HepG2 (cell line): Measurements from ENCODE around the gene ZNF326. TPM values are rescaled to one million over a fixed set of nuclear protein-coding genes. Genes with fewer than 3 reads are reported as not detected.

Experiments
- ATAC-seq: fragments of 200-7000 bp; cut with Tn5 transposase; 3 replicates; pipeline ENCODE4 v1.9.1; 2020; ENCODE audit warnings: mild to moderate bottlenecking, moderate library complexity
- BruUV-seq: library from RNA; stranded (reverse); fragments of 400-500 nt; replicated peaks from 2 replicates; lab custom pipeline; 2021; lab: Mats Ljungman, UMichigan
- CTCF ChIA-PET: fragments of 300-600 bp; formaldehyde crosslinking; extraction: SDS; loops from one replicate; lab custom pipeline; 2021; ENCODE audit warnings: low total read pairs, inconsistent platforms, low intra/inter-chr PET ratio; lab: Yijun Ruan, JAX
- POLR2A ChIA-PET: fragments of 350-600 bp; sonication (Branson Sonifier 250); formaldehyde crosslinking; loops from one replicate; lab custom pipeline; 2020; ENCODE audit warnings: antibody characterized with exemption, inconsistent platforms; lab: Yijun Ruan, JAX
- DNase-seq: peaks from one replicate; pipeline ENCODE4 v3.0.0-alpha.2; 2015; ENCODE audit warnings: low spot score
- FAIRE-seq: peaks from 3 replicates; lab custom pipeline; 2011; peaks lifted over from hg19 to GRCh38; lab: Jason Lieb, UNC
- H2AFZ ChIP-seq: one replicate; pipeline ENCODE4 v1.6.1; 2011; ENCODE audit warnings: low read length, inconsistent platforms
- H3K27ac ChIP-seq: fragments of 300-600 bp; 3 replicates; pipeline ENCODE4 v1.8.0; 2011; ENCODE audit warnings: mixed run types, mild to moderate bottlenecking, mixed read lengths, low read length, inconsistent platforms; ENCODE audit not compliant: insufficient read depth; ENCODE audit errors: extremely low read length
- H3K27me3 ChIP-seq, 2 experiments: fragments of 200-600 bp in 1 of 2; 2 replicates in 1 of 2; 3 replicates in 1 of 2; pipeline versions ENCODE4 v1.6.0 to v1.8.0; 2011; ENCODE audit warnings: low read length in 2 of 2, mild to moderate bottlenecking in 2 of 2, moderate library complexity in 2 of 2, inconsistent platforms in 1 of 2; ENCODE audit not compliant: insufficient read depth in 2 of 2, control insufficient read depth in 1 of 2
- H3K36me3 ChIP-seq, 2 experiments: fragments of 200-600 bp in 1 of 2; replicated peaks in 1 of 2; 2 replicates in 1 of 2; 3 replicates in 1 of 2; pipeline versions ENCODE4 v1.5.1 to v1.8.0; 2011; ENCODE audit warnings: low read length in 2 of 2, inconsistent platforms in 1 of 2; ENCODE audit not compliant: insufficient read depth in 2 of 2, control insufficient read depth in 1 of 2
- H3K4me1 ChIP-seq: 2 replicates; pipeline ENCODE4 v1.5.1; 2012; ENCODE audit warnings: low read length, inconsistent platforms; ENCODE audit not compliant: insufficient read depth
- H3K4me2 ChIP-seq: 2 replicates; pipeline ENCODE4 v1.6.0; 2011; ENCODE audit warnings: low read depth, low read length, inconsistent platforms
- H3K4me3 ChIP-seq, 3 experiments: fragments of 200-600 bp in 1 of 3; sonication (generic), shearing (Covaris generic) in 1 of 3; replicated peaks in 1 of 3; 2 replicates each; pipeline ENCODE4 v1.5.1; 2011 to 2016; ENCODE audit warnings: low read length in 3 of 3, inconsistent platforms in 2 of 3, low read depth in 2 of 3, mild to moderate bottlenecking in 2 of 3, control low read depth in 1 of 3, mixed read lengths in 1 of 3; ENCODE audit not compliant: insufficient read depth in 1 of 3
- H3K79me2 ChIP-seq: one replicate; pipeline ENCODE4 v1.6.1; 2011; ENCODE audit warnings: low read length, inconsistent platforms; ENCODE audit not compliant: insufficient read depth
- H3K9ac ChIP-seq: 2 replicates; pipeline ENCODE4 v1.6.0; 2011; ENCODE audit warnings: mild to moderate bottlenecking, low read depth, low read length, inconsistent platforms; ENCODE audit not compliant: insufficient read depth
- H3K9me3 ChIP-seq: 2 replicates; pipeline ENCODE4 v1.5.1; 2012; ENCODE audit warnings: mild to moderate bottlenecking, low read length
- H4K20me1 ChIP-seq: 2 replicates; pipeline ENCODE4 v1.6.0; 2011; ENCODE audit warnings: inconsistent platforms, mild to moderate bottlenecking, low read length, moderate library complexity; ENCODE audit not compliant: insufficient read depth
- CBX2 ChIP-seq, 2 experiments: fragments of 200-600 bp in 1 of 2; sonication (generic); formaldehyde crosslinking in 1 of 2; IDR thresholded peaks; 2 replicates each; pipeline versions ENCODE4 v1.7.0 to v1.8.1; 2018 to 2022; ENCODE audit warnings: low read depth in 2 of 2, low read length in 1 of 2, mild to moderate bottlenecking in 1 of 2, missing genetic modification reagents in 1 of 2
- HNRNPUL1 ChIP-seq: fragments of 200-400 bp; formaldehyde crosslinking; IDR thresholded peaks from 2 replicates; pipeline ENCODE4 v1.6.1; 2017; ENCODE audit warnings: low read depth, mild to moderate bottlenecking, low read length, moderate library complexity
- TRIM24 ChIP-seq: sonication (generic); formaldehyde crosslinking; IDR thresholded peaks from 2 replicates; pipeline ENCODE4 v1.8.0; 2022; ENCODE audit warnings: mild to moderate bottlenecking, missing genetic modification reagents
- ZNF260 ChIP-seq: sonication (generic); formaldehyde crosslinking; IDR thresholded peaks from 2 replicates; pipeline ENCODE4 v1.4.0; 2020; ENCODE audit warnings: missing genetic modification reagents, low read depth, mild to moderate bottlenecking, borderline replicate concordance
- ZNF382 ChIP-seq: sonication (generic); formaldehyde crosslinking; IDR thresholded peaks from 2 replicates; pipeline ENCODE4 v1.5.0; 2020; ENCODE audit warnings: missing genetic modification reagents, mild to moderate bottlenecking, borderline replicate concordance
- ZNF678 ChIP-seq: sonication (generic); formaldehyde crosslinking; IDR thresholded peaks from 2 replicates; pipeline ENCODE4 v1.4.0; 2020; ENCODE audit warnings: mild to moderate bottlenecking, missing genetic modification reagents
- ZNF761 ChIP-seq: sonication (generic); formaldehyde crosslinking; conservative IDR thresholded peaks from 2 replicates; pipeline ENCODE4 v1.4.0; 2020; ENCODE audit warnings: mild to moderate bottlenecking, missing genetic modification reagents
- WGBS: methylation state at CpG from one replicate; pipeline ENCODE4 v1.1.6; 2017; ENCODE audit warnings: low lambda C conversion rate; 5-methylcytosine and 5-hydroxymethylcytosine counted together
- in situ Hi-C: cut with HindIII; loops from 2 replicates; pipeline ENCODE4 v1.10.0; 2017; ENCODE audit warnings: low pct_unique_long_range_greater_than_20kb; ENCODE audit not compliant: extremely low pct_ligation_motif_present
- intact Hi-C: fragments of 100-400 bp; cut with micrococcal nuclease; formaldehyde crosslinking; loops from one replicate; pipeline ENCODE4 v1.10.0; 2022; ENCODE audit not compliant: unreplicated experiment
- polyA plus RNA-seq, 8 experiments: library from polyadenylated mRNA; depleted of rRNA in 3 of 8; stranded (reverse) in 7 of 8; unstranded in 1 of 8; fragments of >200 nt; fragmentation: Illumina TruSeq in 4 of 8; extraction: Trizol in 4 of 8; gene quantifications; 2 replicates each; pipeline versions ENCODE4 v1.2.1 to v1.2.3, GENCODE V29; 2011 to 2016; ENCODE audit warnings: low read depth in 4 of 8, missing spikeins in 1 of 8, mixed read lengths in 1 of 8; ENCODE audit not compliant: insufficient read depth in 1 of 8
- total RNA-seq, 5 experiments: library from RNA; depleted of rRNA; stranded (reverse); fragments of >200 nt; fragmentation: Illumina TruSeq; extraction: Trizol; gene quantifications; 2 replicates each; pipeline ENCODE4 v1.2.3, GENCODE V29; 2016; ENCODE audit warnings: low read depth in 1 of 5
- TF ChIP-seq, protein P1 (sequence below): IDR thresholded peaks from 2 replicates; pipeline ENCODE4 v1.4.0; 2020; ENCODE audit warnings: mild to moderate bottlenecking, missing genetic modification reagents
- TF ChIP-seq, protein P2 (sequence below): sonication (generic); formaldehyde crosslinking; IDR thresholded peaks from 2 replicates; pipeline ENCODE4 v1.9.0; 2021; ENCODE audit warnings: missing genetic modification reagents, borderline replicate concordance
- TF ChIP-seq, protein P3 (sequence below): sonication (generic); formaldehyde crosslinking; IDR thresholded peaks from 2 replicates; pipeline ENCODE4 v1.4.0; 2020; ENCODE audit warnings: missing genetic modification reagents
- TF ChIP-seq, protein P4 (sequence below): fragments of 450-650 bp; IDR thresholded peaks from 2 replicates; pipeline ENCODE4 v1.6.1; 2016
- TF ChIP-seq, protein P5 (sequence below): sonication (generic); formaldehyde crosslinking; IDR thresholded peaks from 2 replicates; pipeline ENCODE4 v1.9.0; 2021; ENCODE audit warnings: missing genetic modification reagents, borderline replicate concordance

The ZNF326 gene
- total and polyA plus RNA-seq, 2 of the 13 experiments (the other 11 are each of a cell fraction or from before 2014, with no cell fraction given): 6.3 to 16.4 TPM

DNA sequence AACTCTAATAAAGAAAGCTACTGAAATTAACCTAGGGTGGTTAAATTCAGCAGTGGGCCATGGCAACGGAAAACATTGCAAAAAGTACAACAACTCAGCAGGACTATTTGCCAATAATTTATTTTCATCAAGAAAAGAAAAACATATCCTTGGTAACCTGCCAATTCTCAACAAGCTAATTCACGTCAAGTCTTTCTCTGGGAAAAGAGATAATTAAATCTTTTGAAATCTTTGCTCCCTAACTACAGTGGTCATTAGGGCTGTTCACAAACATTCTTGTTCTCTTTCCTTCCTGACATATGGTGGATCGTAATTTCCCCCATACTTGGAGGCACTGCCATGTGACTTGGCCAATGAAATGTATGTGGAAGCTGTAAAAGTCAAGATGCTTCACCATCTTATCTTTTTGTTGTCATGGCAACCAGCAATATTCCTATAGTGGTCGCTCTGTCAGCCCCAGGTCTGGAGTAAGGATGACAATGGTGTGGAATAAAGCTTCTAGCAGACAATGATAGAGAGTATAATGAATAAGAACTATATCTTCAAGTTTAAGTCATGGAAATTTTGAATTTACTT is 29.6 kb upstream of the ZNF326 start:
- WGBS: 66% methylated on average over 4 of the region's 4 CpGs
- intact Hi-C loops (no loop called here), in situ Hi-C loops (no loop called here)
- ChIA-PET CTCF (no interaction called here), POLR2A (interaction anchor here (0.6 kb wide), 1 partner anchor 26 kb away, joined by 3 read pairs; no protein-coding TSS in a partner anchor)
- H3K9me3 ChIP-seq: no peaks in the 10 kb centered on the region
- DNase-seq: no peak
- no peak overlapping the region for H3K4me3 ChIP-seq
- H3K27ac ChIP-seq: no peak overlapping the region
- H4K20me1 ChIP-seq: no peaks in the 10 kb centered on the region
- no peaks in the 10 kb centered on the region for H3K27me3 ChIP-seq
- FAIRE-seq: no peak
- no peaks in the 10 kb centered on the region for H3K36me3 ChIP-seq
- no TSS peak for BruUV-seq
- no peak overlapping the region for H3K4me2 ChIP-seq
- H2AFZ ChIP-seq: no peak overlapping the region
- H3K9ac ChIP-seq: no peak overlapping the region
- ATAC-seq: no peak
- H3K4me1 ChIP-seq: no peaks in the 10 kb centered on the region
- no peaks in the 10 kb centered on the region for H3K79me2 ChIP-seq
- TF ChIP-seq ZNF678 (CRISPR knock-in tag) (no peak), HNRNPUL1 (no peak), ZNF761 (CRISPR knock-in tag) (no peak), TRIM24 (no peak), ZNF260 (CRISPR knock-in tag) (no peak), ZNF382 (CRISPR knock-in tag) (no peak), CBX2 (IDR thresholded peaks at IDR 0.05; ENCODE audit: low read depth, low read length) (no peak), CBX2 (CRISPR knock-in tag; IDR thresholded peaks at IDR 0.05; ENCODE audit: low read depth) (no peak)
- TF ChIP-seq, protein P1, sequence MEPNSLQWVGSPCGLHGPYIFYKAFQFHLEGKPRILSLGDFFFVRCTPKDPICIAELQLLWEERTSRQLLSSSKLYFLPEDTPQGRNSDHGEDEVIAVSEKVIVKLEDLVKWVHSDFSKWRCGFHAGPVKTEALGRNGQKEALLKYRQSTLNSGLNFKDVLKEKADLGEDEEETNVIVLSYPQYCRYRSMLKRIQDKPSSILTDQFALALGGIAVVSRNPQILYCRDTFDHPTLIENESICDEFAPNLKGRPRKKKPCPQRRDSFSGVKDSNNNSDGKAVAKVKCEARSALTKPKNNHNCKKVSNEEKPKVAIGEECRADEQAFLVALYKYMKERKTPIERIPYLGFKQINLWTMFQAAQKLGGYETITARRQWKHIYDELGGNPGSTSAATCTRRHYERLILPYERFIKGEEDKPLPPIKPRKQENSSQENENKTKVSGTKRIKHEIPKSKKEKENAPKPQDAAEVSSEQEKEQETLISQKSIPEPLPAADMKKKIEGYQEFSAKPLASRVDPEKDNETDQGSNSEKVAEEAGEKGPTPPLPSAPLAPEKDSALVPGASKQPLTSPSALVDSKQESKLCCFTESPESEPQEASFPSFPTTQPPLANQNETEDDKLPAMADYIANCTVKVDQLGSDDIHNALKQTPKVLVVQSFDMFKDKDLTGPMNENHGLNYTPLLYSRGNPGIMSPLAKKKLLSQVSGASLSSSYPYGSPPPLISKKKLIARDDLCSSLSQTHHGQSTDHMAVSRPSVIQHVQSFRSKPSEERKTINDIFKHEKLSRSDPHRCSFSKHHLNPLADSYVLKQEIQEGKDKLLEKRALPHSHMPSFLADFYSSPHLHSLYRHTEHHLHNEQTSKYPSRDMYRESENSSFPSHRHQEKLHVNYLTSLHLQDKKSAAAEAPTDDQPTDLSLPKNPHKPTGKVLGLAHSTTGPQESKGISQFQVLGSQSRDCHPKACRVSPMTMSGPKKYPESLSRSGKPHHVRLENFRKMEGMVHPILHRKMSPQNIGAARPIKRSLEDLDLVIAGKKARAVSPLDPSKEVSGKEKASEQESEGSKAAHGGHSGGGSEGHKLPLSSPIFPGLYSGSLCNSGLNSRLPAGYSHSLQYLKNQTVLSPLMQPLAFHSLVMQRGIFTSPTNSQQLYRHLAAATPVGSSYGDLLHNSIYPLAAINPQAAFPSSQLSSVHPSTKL (CRISPR knock-in tag): no peak
- TF ChIP-seq, protein P2, sequence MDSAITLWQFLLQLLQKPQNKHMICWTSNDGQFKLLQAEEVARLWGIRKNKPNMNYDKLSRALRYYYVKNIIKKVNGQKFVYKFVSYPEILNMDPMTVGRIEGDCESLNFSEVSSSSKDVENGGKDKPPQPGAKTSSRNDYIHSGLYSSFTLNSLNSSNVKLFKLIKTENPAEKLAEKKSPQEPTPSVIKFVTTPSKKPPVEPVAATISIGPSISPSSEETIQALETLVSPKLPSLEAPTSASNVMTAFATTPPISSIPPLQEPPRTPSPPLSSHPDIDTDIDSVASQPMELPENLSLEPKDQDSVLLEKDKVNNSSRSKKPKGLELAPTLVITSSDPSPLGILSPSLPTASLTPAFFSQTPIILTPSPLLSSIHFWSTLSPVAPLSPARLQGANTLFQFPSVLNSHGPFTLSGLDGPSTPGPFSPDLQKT (CRISPR knock-in tag): no peak
- TF ChIP-seq, protein P3, sequence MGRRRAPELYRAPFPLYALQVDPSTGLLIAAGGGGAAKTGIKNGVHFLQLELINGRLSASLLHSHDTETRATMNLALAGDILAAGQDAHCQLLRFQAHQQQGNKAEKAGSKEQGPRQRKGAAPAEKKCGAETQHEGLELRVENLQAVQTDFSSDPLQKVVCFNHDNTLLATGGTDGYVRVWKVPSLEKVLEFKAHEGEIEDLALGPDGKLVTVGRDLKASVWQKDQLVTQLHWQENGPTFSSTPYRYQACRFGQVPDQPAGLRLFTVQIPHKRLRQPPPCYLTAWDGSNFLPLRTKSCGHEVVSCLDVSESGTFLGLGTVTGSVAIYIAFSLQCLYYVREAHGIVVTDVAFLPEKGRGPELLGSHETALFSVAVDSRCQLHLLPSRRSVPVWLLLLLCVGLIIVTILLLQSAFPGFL (CRISPR knock-in tag): no peak
- TF ChIP-seq, protein P4, sequence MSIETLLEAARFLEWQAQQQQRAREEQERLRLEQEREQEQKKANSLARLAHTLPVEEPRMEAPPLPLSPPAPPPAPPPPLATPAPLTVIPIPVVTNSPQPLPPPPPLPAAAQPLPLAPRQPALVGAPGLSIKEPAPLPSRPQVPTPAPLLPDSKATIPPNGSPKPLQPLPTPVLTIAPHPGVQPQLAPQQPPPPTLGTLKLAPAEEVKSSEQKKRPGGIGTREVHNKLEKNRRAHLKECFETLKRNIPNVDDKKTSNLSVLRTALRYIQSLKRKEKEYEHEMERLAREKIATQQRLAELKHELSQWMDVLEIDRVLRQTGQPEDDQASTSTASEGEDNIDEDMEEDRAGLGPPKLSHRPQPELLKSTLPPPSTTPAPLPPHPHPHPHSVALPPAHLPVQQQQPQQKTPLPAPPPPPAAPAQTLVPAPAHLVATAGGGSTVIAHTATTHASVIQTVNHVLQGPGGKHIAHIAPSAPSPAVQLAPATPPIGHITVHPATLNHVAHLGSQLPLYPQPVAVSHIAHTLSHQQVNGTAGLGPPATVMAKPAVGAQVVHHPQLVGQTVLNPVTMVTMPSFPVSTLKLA: no peak
- TF ChIP-seq, protein P5, sequence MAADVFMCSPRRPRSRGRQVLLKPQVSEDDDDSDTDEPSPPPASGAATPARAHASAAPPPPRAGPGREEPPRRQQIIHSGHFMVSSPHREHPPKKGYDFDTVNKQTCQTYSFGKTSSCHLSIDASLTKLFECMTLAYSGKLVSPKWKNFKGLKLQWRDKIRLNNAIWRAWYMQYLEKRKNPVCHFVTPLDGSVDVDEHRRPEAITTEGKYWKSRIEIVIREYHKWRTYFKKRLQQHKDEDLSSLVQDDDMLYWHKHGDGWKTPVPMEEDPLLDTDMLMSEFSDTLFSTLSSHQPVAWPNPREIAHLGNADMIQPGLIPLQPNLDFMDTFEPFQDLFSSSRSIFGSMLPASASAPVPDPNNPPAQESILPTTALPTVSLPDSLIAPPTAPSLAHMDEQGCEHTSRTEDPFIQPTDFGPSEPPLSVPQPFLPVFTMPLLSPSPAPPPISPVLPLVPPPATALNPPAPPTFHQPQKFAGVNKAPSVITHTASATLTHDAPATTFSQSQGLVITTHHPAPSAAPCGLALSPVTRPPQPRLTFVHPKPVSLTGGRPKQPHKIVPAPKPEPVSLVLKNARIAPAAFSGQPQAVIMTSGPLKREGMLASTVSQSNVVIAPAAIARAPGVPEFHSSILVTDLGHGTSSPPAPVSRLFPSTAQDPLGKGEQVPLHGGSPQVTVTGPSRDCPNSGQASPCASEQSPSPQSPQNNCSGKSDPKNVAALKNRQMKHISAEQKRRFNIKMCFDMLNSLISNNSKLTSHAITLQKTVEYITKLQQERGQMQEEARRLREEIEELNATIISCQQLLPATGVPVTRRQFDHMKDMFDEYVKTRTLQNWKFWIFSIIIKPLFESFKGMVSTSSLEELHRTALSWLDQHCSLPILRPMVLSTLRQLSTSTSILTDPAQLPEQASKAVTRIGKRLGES: no peak
